A673 (cell line): Measurements from ENCODE around the gene WDR38. TPM values are rescaled to one million over a fixed set of nuclear protein-coding genes. Genes with fewer than 3 reads are reported as not detected.
"Not testable (repeated sequence)": the region's sequence is repeated elsewhere in the genome, so short reads cannot be mapped to it uniquely, and the experiment has no call there.

ENCODE experiments used
- BruUV-seq: library from RNA; stranded (reverse); fragments of 400-500 nt; replicated peaks from 2 replicates; lab custom pipeline; 2021; lab: Mats Ljungman, UMichigan
- CTCF ChIA-PET: fragments of 300-600 bp; sonication (Branson Sonifier 250); formaldehyde crosslinking; loops from one replicate; lab custom pipeline; 2022; ENCODE audit warnings: antibody characterized with exemption; lab: Charles Lee
- POLR2A ChIA-PET: fragments of 300-600 bp; sonication (Branson Sonifier 250); formaldehyde crosslinking; loops from one replicate; lab custom pipeline; 2022; ENCODE audit warnings: antibody characterized with exemption; ENCODE audit not compliant: low non-redundant PET; lab: Charles Lee
- DNase-seq: peaks from one replicate; pipeline ENCODE4 v3.0.0-alpha.2; 2015; ENCODE audit warnings: low spot score
- H3K27ac ChIP-seq: fragments of 200-600 bp; sonication (generic); 2 replicates; pipeline ENCODE4 v1.5.1; 2016; ENCODE audit warnings: mixed run types, low read depth, mild to moderate bottlenecking, mixed read lengths, antibody characterized with exemption, low read length; ENCODE audit not compliant: poor library complexity, severe bottlenecking
- H3K27me3 ChIP-seq: fragments of 200-600 bp; sonication (generic); replicated peaks from 2 replicates; pipeline ENCODE4 v1.6.1; 2017; ENCODE audit warnings: mixed run types, low read depth, mild to moderate bottlenecking, mixed read lengths, antibody characterized with exemption, low read length; ENCODE audit not compliant: insufficient read depth, poor library complexity
- H3K36me3 ChIP-seq: fragments of 200-600 bp; sonication (generic); 2 replicates; pipeline ENCODE4 v1.6.1; 2016; ENCODE audit warnings: mixed run types, mild to moderate bottlenecking, mixed read lengths, antibody characterized with exemption, low read length; ENCODE audit not compliant: insufficient read depth, poor library complexity, severe bottlenecking
- H3K4me1 ChIP-seq: fragments of 200-600 bp; sonication (generic); 2 replicates; pipeline ENCODE4 v1.6.1; 2017; ENCODE audit warnings: mixed run types, mild to moderate bottlenecking, mixed read lengths, antibody characterized with exemption, low read length; ENCODE audit not compliant: insufficient read depth, poor library complexity, severe bottlenecking
- H3K4me3 ChIP-seq: fragments of 200-600 bp; sonication (generic); 2 replicates; pipeline ENCODE4 v1.5.1; 2016; ENCODE audit warnings: low read depth, mixed run types, mild to moderate bottlenecking, mixed read lengths, low read length; ENCODE audit not compliant: poor library complexity, severe bottlenecking
- H3K9me3 ChIP-seq: fragments of 200-600 bp; sonication (generic); 2 replicates; pipeline ENCODE4 v1.6.1; 2016; ENCODE audit warnings: mixed run types, low read depth, mild to moderate bottlenecking, mixed read lengths, antibody characterized with exemption, low read length; ENCODE audit not compliant: poor library complexity, severe bottlenecking
- CTCF ChIP-seq: fragments of 300-800, 200-600 bp; sonication (generic); conservative IDR thresholded peaks from 2 replicates; pipeline ENCODE4 v1.5.1; 2017; ENCODE audit warnings: low read depth, mild to moderate bottlenecking, antibody characterized with exemption, low read length, moderate library complexity, mixed read lengths
- EZH2 ChIP-seq: fragments of 200-600 bp; sonication (generic); IDR thresholded peaks from 2 replicates; pipeline ENCODE4 v1.6.1; 2017; ENCODE audit warnings: borderline replicate concordance, low read depth, mild to moderate bottlenecking, mixed read lengths, antibody characterized with exemption, low read length; ENCODE audit not compliant: poor library complexity, severe bottlenecking
- intact Hi-C: fragments of 100-400 bp; cut with micrococcal nuclease; formaldehyde crosslinking; loops from one replicate; pipeline ENCODE4 v1.10.0; 2022; ENCODE audit not compliant: unreplicated experiment
- total RNA-seq: library from RNA; stranded (reverse); gene quantifications from 2 replicates; pipeline ENCODE4 v1.2.3, GENCODE V29; 2021

The WDR38 gene
- total RNA-seq, 1 experiment from 2014 or later = not detected

GRCh38 chr9:124834591-124834990 is 18.7 kb upstream of the WDR38 start:
- no peaks in the 10 kb centered on the region for H3K9me3 ChIP-seq
- DNase-seq = no peak
- no peaks in the 10 kb centered on the region for H3K36me3 ChIP-seq
- ChIA-PET POLR2A (no interaction called here), CTCF (interaction anchor here (0.5 to 1.2 kb wide), 3 partner anchors 11 to 880 kb away, joined by 3 to 5 read pairs (median 4); partner anchors contain the start of gene OLFML2A)
- BruUV-seq = no TSS peak
- intact Hi-C loops = no loop called here
- H3K4me1 ChIP-seq = peaks cover 25% of the 10 kb centered on the region
- H3K27me3 ChIP-seq = no peaks in the 10 kb centered on the region
- TF ChIP-seq CTCF (no peak), EZH2 (no peak)
- H3K4me3 ChIP-seq = no peak overlapping the region
- no peak overlapping the region for H3K27ac ChIP-seq

GRCh38 chr9:124835026-124835557 is 18.2 kb upstream of the WDR38 start:
- ChIA-PET CTCF (interaction anchor here (0.5 to 1.2 kb wide), 2 partner anchors 11 to 58 kb away, joined by 3 to 4 read pairs; partner anchors contain the start of gene OLFML2A), POLR2A (no interaction called here)
- Histone ChIP-seq H3K27ac (peak overlapping the region; percentile 22), H3K9me3 (no peaks in the 10 kb centered on the region), H3K36me3 (no peaks in the 10 kb centered on the region), H3K4me3 (no peak overlapping the region), H3K27me3 (no peaks in the 10 kb centered on the region), H3K4me1 (peaks cover 25% of the 10 kb centered on the region)
- intact Hi-C loops = loop anchor here (5.0 kb wide), 1 partner anchor 58 kb away; the partner anchor contains the start of gene OLFML2A
- peak; percentile 84 for DNase-seq
- TF ChIP-seq EZH2 (no peak), CTCF (no peak)
- BruUV-seq = no TSS peak

GRCh38 chr9:124838132-124838531 is 15.1 kb upstream of the WDR38 start:
- DNase-seq, H3K9me3 ChIP-seq, H3K4me3 ChIP-seq, POLR2A ChIA-PET, H3K27ac ChIP-seq, H3K36me3 ChIP-seq, H3K27me3 ChIP-seq, BruUV-seq: not testable (repeated sequence)
- H3K4me1 ChIP-seq = peaks cover 13% of the 10 kb centered on the region
- intact Hi-C loops = loop anchor here (5.0 kb wide), 1 partner anchor 61 kb away; the partner anchor contains the start of gene OLFML2A
- CTCF ChIA-PET = interaction anchor here (0.9 kb wide), 1 partner anchor 15 kb away, joined by 3 read pairs; the partner anchor contains the start of gene WDR38

- H3K4me3 ChIP-seq, H3K27ac ChIP-seq, H3K27me3 ChIP-seq, BruUV-seq, CTCF ChIA-PET, H3K9me3 ChIP-seq, H3K36me3 ChIP-seq, POLR2A ChIA-PET, DNase-seq: not testable (repeated sequence)
- intact Hi-C loops = loop anchor here (5.0 kb wide), 1 partner anchor 61 kb away; the partner anchor contains the start of gene OLFML2A
- H3K4me1 ChIP-seq = peaks cover 13% of the 10 kb centered on the region
Observed at GRCh38 chr9:124838567-124839275, 14.5 kb upstream of the WDR38 start.
